Mesothelial cell of epicardium (in vitro differentiated cells): Measurements from ENCODE around the gene STK33. TPM values are rescaled to one million over a fixed set of nuclear protein-coding genes. Genes with fewer than 3 reads are reported as not detected.
"Not testable (repeated sequence)": the region's sequence is repeated elsewhere in the genome, so short reads cannot be mapped to it uniquely, and the experiment has no call there.

ENCODE experiments used
- DNase-seq, 2 experiments: peaks; one replicate each; pipeline ENCODE4 v3.0.0; 2021; ENCODE audit warnings: low spot score in 2 of 2; ENCODE audit not compliant: unreplicated experiment in 2 of 2
- H3K27ac Mint-ChIP-seq: 2 replicates; pipeline ENCODE4 v1.8.0; 2021; ENCODE audit warnings: mixed read lengths
- H3K27me3 Mint-ChIP-seq: 2 replicates; pipeline ENCODE4 v1.8.0; 2021; ENCODE audit warnings: low read depth, mixed read lengths
- H3K36me3 Mint-ChIP-seq: 2 replicates; pipeline ENCODE4 v1.8.0; 2021; ENCODE audit warnings: mixed read lengths
- H3K4me1 Mint-ChIP-seq: 2 replicates; pipeline ENCODE4 v1.8.0; 2021; ENCODE audit warnings: mixed read lengths
- H3K4me3 Mint-ChIP-seq: 2 replicates; pipeline ENCODE4 v1.8.0; 2021; ENCODE audit warnings: mild to moderate bottlenecking, moderate library complexity, mixed read lengths
- H3K9me3 Mint-ChIP-seq: 2 replicates; pipeline ENCODE4 v1.8.0; 2021; ENCODE audit warnings: mixed read lengths
- CTCF ChIP-seq: fragments of 200-600 bp; sonication (generic); IDR thresholded peaks from one replicate; pipeline ENCODE4 v1.5.0; 2021; ENCODE audit warnings: antibody characterized with exemption; ENCODE audit not compliant: unreplicated experiment
- total RNA-seq: library from RNA; stranded (reverse); gene quantifications from 3 replicates; pipeline ENCODE4 v1.2.1, GENCODE V29; 2021

Gene STK33
- total RNA-seq, 1 donor from 2014 or later = 12.2 TPM

DNA sequence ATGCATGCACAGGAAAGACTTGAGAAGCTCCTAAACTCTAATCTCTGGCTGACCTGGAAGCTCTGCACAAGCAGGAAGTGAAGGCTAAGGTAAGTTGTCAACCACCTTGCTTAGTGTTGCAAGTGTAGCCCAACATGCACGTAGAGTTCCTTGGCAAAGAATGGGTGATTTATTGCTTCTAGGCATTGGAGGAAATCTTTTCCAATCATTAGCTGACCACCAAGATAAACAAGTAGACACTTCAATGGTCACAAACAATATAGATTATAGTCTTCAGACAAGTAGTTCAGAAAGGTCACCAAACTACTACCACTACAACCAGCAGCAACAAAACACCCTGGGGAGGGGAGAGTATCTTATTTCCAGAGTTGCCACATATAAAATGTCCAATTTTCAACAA lies 105.6 kb downstream of the STK33 start:
- no peak overlapping the region for H3K4me3 Mint-ChIP-seq
- peaks cover 6% of the 10 kb centered on the region for H3K27me3 Mint-ChIP-seq
- TF ChIP-seq CTCF = no peak
- DNase-seq = no peak
- H3K27ac Mint-ChIP-seq = no peak overlapping the region
- no peaks in the 10 kb centered on the region for H3K4me1 Mint-ChIP-seq
- H3K9me3 Mint-ChIP-seq = peaks cover 33% of the 10 kb centered on the region
- no peaks in the 10 kb centered on the region for H3K36me3 Mint-ChIP-seq

- H3K27me3 Mint-ChIP-seq = no peaks in the 10 kb centered on the region
- H3K4me3 Mint-ChIP-seq = no peak overlapping the region
- H3K4me1 Mint-ChIP-seq = no peaks in the 10 kb centered on the region
- DNase-seq = no peak
- peaks cover 23% of the 10 kb centered on the region for H3K9me3 Mint-ChIP-seq
- TF ChIP-seq CTCF = no peak
- H3K36me3 Mint-ChIP-seq = no peaks in the 10 kb centered on the region
- no peak overlapping the region for H3K27ac Mint-ChIP-seq
Measured at GRCh38 chr11:8487261-8487660, 106.8 kb downstream of the STK33 start.

DNA sequence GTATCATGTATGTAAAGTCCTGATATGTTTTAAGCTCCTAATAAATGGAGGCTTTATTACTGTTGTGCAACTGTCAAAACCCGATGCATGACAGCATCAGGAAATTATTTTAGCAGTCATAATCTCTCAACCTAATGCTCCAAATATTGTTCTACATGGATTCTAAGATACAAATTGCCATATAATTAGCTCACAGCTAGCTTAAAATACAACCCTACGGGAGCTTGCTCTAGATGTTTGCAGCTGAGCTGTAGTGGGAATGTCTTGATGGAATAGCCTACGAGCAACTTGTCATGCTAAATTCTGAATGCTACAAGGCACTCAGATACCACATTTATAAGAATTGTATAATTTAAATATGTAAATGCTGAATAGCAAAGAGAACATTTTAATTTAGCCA lies 109.8 kb downstream of the STK33 start:
- Mint-ChIP-seq H3K27me3 (no peaks in the 10 kb centered on the region), H3K4me1 (no peaks in the 10 kb centered on the region), H3K4me3 (no peak overlapping the region), H3K27ac (no peak overlapping the region), H3K36me3 (no peaks in the 10 kb centered on the region), H3K9me3 (peaks cover 12% of the 10 kb centered on the region)
- TF ChIP-seq CTCF = no peak
- DNase-seq = no peak

DNA sequence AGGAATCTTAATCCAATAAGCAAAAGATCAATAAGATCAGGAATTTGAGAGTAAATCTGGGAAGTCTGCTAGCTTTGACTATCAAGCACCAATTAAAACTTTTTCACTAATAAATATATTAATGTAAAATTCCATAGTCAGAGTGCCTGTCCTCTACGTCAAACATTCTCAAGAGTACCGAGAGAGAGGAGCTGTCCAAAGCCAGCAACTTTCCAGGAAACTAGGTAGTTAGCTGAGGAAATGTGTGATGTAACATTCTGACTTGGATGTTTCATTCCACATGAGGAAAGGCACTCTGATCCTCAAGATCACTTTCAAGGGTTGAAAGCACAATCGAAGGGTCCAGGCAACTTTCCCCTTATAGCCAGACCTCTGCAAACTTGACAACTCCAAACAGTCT lies 113.2 kb downstream of the STK33 start:
- peaks cover 2% of the 10 kb centered on the region for H3K27me3 Mint-ChIP-seq
- H3K9me3 Mint-ChIP-seq = no peaks in the 10 kb centered on the region
- no peak overlapping the region for H3K4me3 Mint-ChIP-seq
- TF ChIP-seq CTCF = no peak
- no peak overlapping the region for H3K27ac Mint-ChIP-seq
- H3K36me3 Mint-ChIP-seq = no peaks in the 10 kb centered on the region
- H3K4me1 Mint-ChIP-seq = no peaks in the 10 kb centered on the region
- no peak for DNase-seq

GRCh38 chr11:8477680-8478079 lies 116.3 kb downstream of the STK33 start:
- TF ChIP-seq CTCF = no peak
- H3K4me3 Mint-ChIP-seq = no peak overlapping the region
- no peaks in the 10 kb centered on the region for H3K4me1 Mint-ChIP-seq
- no peak for DNase-seq
- H3K27ac Mint-ChIP-seq = no peak overlapping the region
- no peaks in the 10 kb centered on the region for H3K9me3 Mint-ChIP-seq
- peaks cover 2% of the 10 kb centered on the region for H3K27me3 Mint-ChIP-seq
- H3K36me3 Mint-ChIP-seq = no peaks in the 10 kb centered on the region

DNA sequence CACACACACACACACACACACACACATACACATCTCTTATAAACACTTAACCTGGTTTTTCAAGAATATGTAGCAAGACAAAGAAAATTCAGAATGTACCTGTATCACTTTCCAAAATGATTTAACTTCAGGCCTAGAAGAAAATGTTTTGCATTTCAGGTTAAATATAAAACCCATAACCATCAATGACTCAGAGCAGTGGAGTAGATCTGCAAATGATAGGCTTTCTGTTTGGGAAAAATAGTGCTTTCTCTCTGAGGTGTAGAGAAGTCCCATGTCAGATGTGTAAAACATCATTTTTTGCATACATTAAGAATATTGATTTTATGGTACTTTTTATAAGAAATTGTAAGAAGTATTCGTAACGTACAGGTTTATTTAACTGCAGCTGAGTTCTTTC lies 116.9 kb downstream of the STK33 start:
- no peak for DNase-seq
- Mint-ChIP-seq H3K4me3 (no peak overlapping the region), H3K27me3 (peaks cover 2% of the 10 kb centered on the region), H3K4me1 (no peaks in the 10 kb centered on the region), H3K27ac (no peak overlapping the region), H3K36me3 (no peaks in the 10 kb centered on the region), H3K9me3 (no peaks in the 10 kb centered on the region)
- no peak for TF ChIP-seq CTCF

- not testable (repeated sequence) for H3K27me3 Mint-ChIP-seq, H3K4me1 Mint-ChIP-seq, H3K4me3 Mint-ChIP-seq, DNase-seq, H3K27ac Mint-ChIP-seq
- H3K36me3 Mint-ChIP-seq = peaks cover 18% of the 10 kb centered on the region
- H3K9me3 Mint-ChIP-seq = peaks cover 43% of the 10 kb centered on the region
Measured at GRCh38 chr11:8467806-8468205, 126.2 kb downstream of the STK33 start.

DNA sequence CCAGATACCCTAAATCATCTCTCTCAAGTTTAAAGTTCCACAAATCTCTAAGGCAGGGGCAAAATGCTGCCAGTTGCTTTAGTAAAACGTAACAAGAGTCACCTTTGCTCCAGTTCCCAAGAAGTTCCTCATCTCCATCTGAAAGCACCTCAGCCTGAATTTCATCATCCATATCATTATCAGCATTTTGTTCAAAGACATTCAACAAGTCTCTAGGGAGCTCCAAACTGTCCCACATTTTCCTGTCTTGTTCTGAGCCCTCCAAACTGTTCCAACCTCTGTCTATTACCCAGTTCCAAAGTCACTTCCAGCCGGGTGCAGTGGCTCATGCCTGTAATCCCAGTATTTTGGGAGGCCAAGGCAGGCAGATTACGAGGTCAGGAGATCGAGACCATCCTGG lies 126.7 kb downstream of the STK33 start:
- H3K27ac Mint-ChIP-seq, H3K4me3 Mint-ChIP-seq, H3K4me1 Mint-ChIP-seq, DNase-seq, H3K27me3 Mint-ChIP-seq: not testable (repeated sequence)
- H3K9me3 Mint-ChIP-seq = peaks cover 43% of the 10 kb centered on the region
- peaks cover 18% of the 10 kb centered on the region for H3K36me3 Mint-ChIP-seq

DNA sequence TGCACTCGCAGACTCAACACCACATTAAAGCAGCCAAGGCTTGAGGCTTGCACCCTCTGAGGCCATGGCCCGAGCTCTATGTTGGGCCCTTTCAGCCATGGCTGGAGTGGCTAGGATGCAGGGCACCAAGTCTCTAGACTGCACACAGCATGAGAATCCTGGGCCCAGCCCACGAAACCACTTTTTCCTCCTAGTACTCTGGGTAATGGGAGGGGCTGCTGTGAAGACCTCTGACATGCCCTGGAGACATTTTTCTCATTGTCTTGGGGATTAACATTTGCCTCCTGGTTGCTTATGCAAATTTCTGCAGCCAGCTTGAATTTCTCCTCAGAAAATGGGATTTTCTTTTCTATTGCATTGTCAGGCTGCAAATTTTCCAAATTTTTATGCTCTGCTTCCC lies 127.1 kb downstream of the STK33 start:
- not testable (repeated sequence) for H3K4me1 Mint-ChIP-seq, H3K4me3 Mint-ChIP-seq, H3K27ac Mint-ChIP-seq, DNase-seq, H3K27me3 Mint-ChIP-seq
- Mint-ChIP-seq H3K36me3 (peaks cover 18% of the 10 kb centered on the region), H3K9me3 (peaks cover 43% of the 10 kb centered on the region)
